RCC 7860 (cell line): ENCODE data around the gene PRRC2B.
A peak's percentile ranks its signal among the peaks of the same experiment; 100 is the strongest.

Experiments
- DNase-seq: peaks from one replicate; pipeline ENCODE4 v3.0.0-alpha.2; 2015; ENCODE audit warnings: low spot score
- FAIRE-seq: peaks from 2 replicates; lab custom pipeline; 2012; peaks lifted over from hg19 to GRCh38; lab: Jason Lieb, UNC

Gene PRRC2B

GRCh38 chr9:131406563-131407436 is 12.9 kb downstream of the PRRC2B start:
- no peak for DNase-seq
- FAIRE-seq: no peak

- FAIRE-seq: no peak
- DNase-seq: no peak
Measured at GRCh38 chr9:131407717-131408195, 13.9 kb downstream of the PRRC2B start.

GRCh38 chr9:131409458-131409992 is 15.6 kb downstream of the PRRC2B start:
- no peak for DNase-seq
- no peak for FAIRE-seq

GRCh38 chr9:131410044-131410491 is 16.2 kb downstream of the PRRC2B start:
- FAIRE-seq: no peak
- DNase-seq: no peak

- DNase-seq (no peak), FAIRE-seq (no peak)
Measured at GRCh38 chr9:131411719-131412681, 18.1 kb downstream of the PRRC2B start.

- DNase-seq: no peak
- FAIRE-seq: no peak
Measured at GRCh38 chr9:131416509-131416908, 22.6 kb downstream of the PRRC2B start.

- DNase-seq (no peak), FAIRE-seq (no peak)
Measured at GRCh38 chr9:131417264-131418142, 23.6 kb downstream of the PRRC2B start.

- no peak for FAIRE-seq
- DNase-seq: no peak
Measured at GRCh38 chr9:131418143-131419025, 24.5 kb downstream of the PRRC2B start.

- FAIRE-seq (no peak), DNase-seq (no peak)
Measured at GRCh38 chr9:131419026-131419614, 25.2 kb downstream of the PRRC2B start.

- no peak for FAIRE-seq
Measured at GRCh38 chr9:131419716-131420115, 25.8 kb downstream of the PRRC2B start.

GRCh38 chr9:131420980-131421624 is 27.2 kb downstream of the PRRC2B start:
- FAIRE-seq (no peak), DNase-seq (no peak)

More at GRCh38 chr9:131419716-131420115, 25.8 kb downstream of the PRRC2B start:
- DNase-seq: no peak

- FAIRE-seq: no peak
- no peak for DNase-seq
Measured at GRCh38 chr9:131421691-131422090, 27.8 kb downstream of the PRRC2B start.

GRCh38 chr9:131422241-131422792 is 28.4 kb downstream of the PRRC2B start:
- FAIRE-seq (peak; percentile 58), DNase-seq (peak; percentile 56)

- DNase-seq: peak; percentile 97
- peak; percentile 97 for FAIRE-seq
Measured at GRCh38 chr9:131423171-131423581, 29.3 kb downstream of the PRRC2B start.

GRCh38 chr9:131426545-131426944 is 32.7 kb downstream of the PRRC2B start:
- FAIRE-seq: no peak
- no peak for DNase-seq

GRCh38 chr9:131429121-131430012 is 35.5 kb downstream of the PRRC2B start:
- no peak for FAIRE-seq
- DNase-seq: no peak

GRCh38 chr9:131432050-131432449 is 38.2 kb downstream of the PRRC2B start:
- DNase-seq: no peak
- no peak for FAIRE-seq
